Skeletal muscle tissue (tissue), 4 donors: ENCODE measurements around the gene CNST. TPM values are rescaled to one million over a fixed set of nuclear protein-coding genes. Genes with fewer than 3 reads are reported as not detected.

Experiments used
- H3K27ac ChIP-seq: one replicate; pipeline ENCODE4 v1.7.0; 2013; ENCODE audit warnings: mild to moderate bottlenecking, low read depth, low read length, inconsistent platforms
- H3K27me3 ChIP-seq, 3 donors: one replicate each; pipeline ENCODE4 v1.7.0; 2013; ENCODE audit warnings: low read length in 3 of 3; ENCODE audit not compliant: control insufficient read depth in 3 of 3, insufficient read depth in 3 of 3
- H3K36me3 ChIP-seq, 3 donors: one replicate each; pipeline ENCODE4 v1.7.0; 2013; ENCODE audit warnings: low read length in 3 of 3; ENCODE audit not compliant: control insufficient read depth in 3 of 3, insufficient read depth in 3 of 3
- H3K4me1 ChIP-seq, 3 donors: one replicate each; pipeline ENCODE4 v1.7.0; 2013; ENCODE audit warnings: low read length in 3 of 3, mild to moderate bottlenecking in 3 of 3; ENCODE audit not compliant: control insufficient read depth in 3 of 3, insufficient read depth in 3 of 3
- H3K4me3 ChIP-seq, 3 donors: one replicate each; pipeline ENCODE4 v1.7.0; 2013; ENCODE audit warnings: low read length in 3 of 3
- H3K9ac ChIP-seq, 3 donors: one replicate each; pipeline ENCODE4 v1.7.0; 2013; ENCODE audit warnings: low read length in 3 of 3, mild to moderate bottlenecking in 3 of 3, moderate library complexity in 2 of 3, low read depth in 1 of 3
- H3K9me3 ChIP-seq, 3 donors: one replicate each; pipeline ENCODE4 v1.7.0; 2013; ENCODE audit warnings: low read length in 3 of 3; ENCODE audit not compliant: control insufficient read depth in 3 of 3
- total RNA-seq: library from RNA; depleted of rRNA; stranded (reverse); fragments of >200 nt; gene quantifications from one replicate; pipeline ENCODE4 v1.2.3, GENCODE V29; 2014
- donor health status: Osteomylitis.

CNST gene
- total RNA-seq, 1 donor from 2014 or later: 15.1 TPM

DNA sequence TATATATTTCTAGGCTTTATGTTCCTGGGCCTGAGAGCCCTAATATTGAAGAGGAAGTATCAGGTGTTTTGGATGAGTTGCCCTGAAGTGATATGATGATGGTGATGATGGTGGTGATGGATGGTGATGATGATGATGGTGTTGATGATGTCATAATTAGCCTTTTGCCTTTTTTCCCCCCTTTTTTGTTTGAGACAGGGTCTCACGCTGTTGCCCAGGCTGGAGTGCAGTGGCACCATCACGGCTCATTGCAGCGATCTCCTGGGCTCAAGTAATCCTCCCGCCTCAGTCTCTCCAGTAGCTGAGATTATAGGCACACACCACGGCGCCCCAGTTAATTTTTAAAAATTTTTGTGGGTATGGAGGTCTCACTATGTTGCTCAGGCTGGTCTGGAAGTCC lies 76.5 kb downstream of the CNST start:
- H3K4me3 ChIP-seq: peak overlapping the region in 2 of 3 donors; percentile 36 to 59
- H3K27me3 ChIP-seq: no peaks in the 10 kb centered on the region
- H3K9me3 ChIP-seq: no peaks in the 10 kb centered on the region
- no peak overlapping the region for H3K27ac ChIP-seq
- H3K36me3 ChIP-seq: peaks cover 15 to 22% (median 15%) of the 10 kb centered on the region in 3 donors
- no peak overlapping the region for H3K9ac ChIP-seq
- peaks cover 25 to 31% (median 27%) of the 10 kb centered on the region in 3 donors for H3K4me1 ChIP-seq

DNA sequence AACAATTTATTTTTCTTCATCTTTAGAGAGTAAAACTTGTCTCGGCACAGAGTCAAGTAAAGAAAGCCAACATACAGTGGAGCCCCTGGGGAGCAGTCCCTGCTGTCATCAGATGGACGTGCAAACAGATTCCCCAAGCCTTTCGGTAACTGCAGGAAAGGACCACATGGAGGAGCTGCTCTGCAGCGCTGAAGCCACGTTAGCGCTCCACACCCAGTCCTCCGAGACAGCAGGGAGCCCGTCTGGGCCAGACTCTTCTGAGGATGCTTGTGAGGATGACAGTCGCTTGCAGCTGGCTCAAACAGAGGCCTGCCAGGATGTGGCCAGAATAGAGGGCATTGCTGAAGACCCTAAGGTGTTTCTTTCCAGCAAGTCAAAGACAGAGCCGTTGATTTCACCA lies 80.9 kb downstream of the CNST start:
- peaks cover 27 to 29% (median 28%) of the 10 kb centered on the region in 3 donors for H3K4me1 ChIP-seq
- H3K27ac ChIP-seq: peak overlapping the region; percentile 43
- H3K27me3 ChIP-seq: no peaks in the 10 kb centered on the region
- peaks cover 14 to 26% (median 15%) of the 10 kb centered on the region in 3 donors for H3K36me3 ChIP-seq
- H3K4me3 ChIP-seq: peak overlapping the region; percentile 1 to 69 (median 44)
- no peaks in the 10 kb centered on the region for H3K9me3 ChIP-seq
- H3K9ac ChIP-seq: peak overlapping the region in 2 of 3 donors; percentile 15 to 26

DNA sequence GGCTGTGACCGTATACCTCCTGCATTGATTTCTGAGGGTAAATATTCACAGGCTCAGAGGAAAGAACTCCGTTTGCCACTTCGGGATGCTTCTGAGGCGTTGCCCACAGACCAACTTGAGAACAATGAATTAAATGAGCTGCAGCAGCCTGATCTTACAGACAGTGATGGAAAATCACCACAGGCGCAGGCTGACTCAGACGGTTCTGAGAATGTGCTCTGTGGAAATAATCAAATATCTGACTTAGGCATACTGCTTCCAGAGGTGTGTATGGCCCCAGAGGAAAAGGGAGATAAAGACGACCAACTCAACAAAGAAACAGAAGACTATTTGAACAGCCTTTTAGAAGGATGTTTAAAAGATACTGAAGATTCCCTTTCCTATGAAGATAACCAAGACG lies 81.3 kb downstream of the CNST start:
- H3K27ac ChIP-seq: peak overlapping the region; percentile 43
- H3K9me3 ChIP-seq: no peaks in the 10 kb centered on the region
- H3K36me3 ChIP-seq: peaks cover 14 to 26% (median 15%) of the 10 kb centered on the region in 3 donors
- H3K4me1 ChIP-seq: peaks cover 28 to 31% (median 28%) of the 10 kb centered on the region in 3 donors
- H3K27me3 ChIP-seq: no peaks in the 10 kb centered on the region
- peak overlapping the region; percentile 1 to 69 (median 44) for H3K4me3 ChIP-seq
- H3K9ac ChIP-seq: peak overlapping the region in 2 of 3 donors; percentile 15 to 26

DNA sequence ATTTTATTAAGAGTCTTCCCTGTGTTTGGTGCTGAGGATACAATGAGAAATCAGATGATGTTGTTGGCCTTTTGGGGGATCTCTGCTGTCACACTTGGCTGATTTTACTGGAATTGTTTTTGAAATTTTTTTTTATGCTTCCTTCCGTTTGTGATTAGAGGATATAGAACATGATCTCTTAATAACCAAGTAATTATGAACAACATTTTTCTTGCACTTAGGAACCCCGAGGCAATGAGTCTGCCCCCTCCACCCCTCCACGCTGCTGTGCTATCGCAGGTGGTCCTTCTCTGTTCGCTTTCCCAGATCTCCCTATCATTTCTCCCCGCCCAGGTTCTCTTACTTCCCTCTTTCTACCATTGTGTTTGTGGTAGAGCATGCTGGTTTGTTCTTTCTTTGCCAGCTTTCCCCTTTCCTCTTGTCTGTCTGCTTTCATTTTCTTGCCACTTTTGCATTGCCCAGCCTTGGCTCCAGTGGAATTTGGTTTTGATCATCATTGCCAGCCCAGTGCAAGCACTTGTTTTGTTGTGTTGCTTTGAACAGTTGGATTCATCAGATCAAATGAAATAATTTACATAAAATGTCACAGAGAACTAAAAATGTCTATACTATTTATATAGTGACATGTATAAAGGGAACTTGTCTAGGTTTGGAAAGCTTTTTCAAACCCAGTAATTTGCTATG lies 84.9 kb downstream of the CNST start:
- Histone ChIP-seq H3K27me3 (no peaks in the 10 kb centered on the region), H3K4me1 (peaks cover 22 to 31% (median 28%) of the 10 kb centered on the region in 3 donors), H3K9ac (peak overlapping the region in 1 of 3 donors; percentile 48), H3K36me3 (peaks cover 9 to 23% (median 11%) of the 10 kb centered on the region in 3 donors), H3K4me3 (peak overlapping the region; percentile 38 to 51 (median 41)), H3K27ac (no peak overlapping the region), H3K9me3 (no peaks in the 10 kb centered on the region)

DNA sequence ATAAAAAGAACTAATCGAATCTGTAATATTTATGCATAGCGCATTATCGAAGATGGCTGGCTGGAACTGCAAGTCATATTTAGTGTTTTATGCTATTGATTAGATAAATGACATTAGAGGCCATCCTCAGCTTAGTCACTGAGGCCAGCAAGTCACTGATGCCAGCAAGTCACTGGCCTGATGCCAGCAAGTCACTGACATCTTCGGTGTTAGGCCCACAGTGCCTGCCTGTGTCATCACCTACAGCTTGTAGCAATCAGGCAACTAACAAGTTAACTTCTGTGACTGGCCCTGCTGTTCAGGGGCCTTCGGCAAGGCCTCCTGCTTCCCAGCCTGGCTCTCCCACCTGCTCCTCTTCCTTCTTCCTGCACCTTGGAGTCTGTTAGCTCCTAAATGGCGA lies 92.3 kb downstream of the CNST start:
- peak overlapping the region in 1 of 3 donors; percentile 24 for H3K9ac ChIP-seq
- H3K27ac ChIP-seq: no peak overlapping the region
- H3K36me3 ChIP-seq: peaks cover 15 to 44% (median 21%) of the 10 kb centered on the region in 3 donors
- H3K9me3 ChIP-seq: no peaks in the 10 kb centered on the region
- H3K27me3 ChIP-seq: no peaks in the 10 kb centered on the region
- no peak overlapping the region for H3K4me3 ChIP-seq
- peaks cover 0 to 5% (median 2%) of the 10 kb centered on the region in 3 donors for H3K4me1 ChIP-seq

DNA sequence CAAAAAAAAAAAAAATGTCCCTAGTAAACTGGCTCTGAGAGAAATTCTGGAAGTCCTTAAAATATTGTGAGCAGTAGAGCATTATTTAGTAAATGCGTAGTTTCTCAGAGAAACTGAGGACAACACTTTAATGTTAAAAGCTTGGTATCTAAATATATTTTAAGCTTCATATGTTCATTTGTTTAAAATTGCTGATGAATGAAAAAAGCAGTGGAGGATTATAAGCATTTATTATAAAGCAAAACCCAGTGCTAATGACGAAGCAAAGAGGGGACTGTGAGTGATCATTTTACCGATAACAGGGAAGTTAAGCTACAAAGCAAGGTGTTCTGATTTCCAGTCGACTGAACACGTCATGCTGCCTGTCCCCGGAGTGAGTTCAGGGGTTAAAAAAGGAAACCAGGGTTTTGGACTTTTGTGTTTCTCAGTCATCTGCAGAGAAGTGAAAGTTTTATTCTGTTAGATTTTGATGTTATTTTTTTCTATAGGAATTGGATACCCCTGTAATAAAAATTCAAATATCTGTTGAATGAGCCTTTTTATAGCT lies 93.4 kb downstream of the CNST start:
- Histone ChIP-seq H3K9me3 (no peaks in the 10 kb centered on the region), H3K36me3 (peaks cover 8 to 39% (median 14%) of the 10 kb centered on the region in 3 donors), H3K4me1 (peaks cover 0 to 5% (median 2%) of the 10 kb centered on the region in 3 donors), H3K27me3 (no peaks in the 10 kb centered on the region), H3K27ac (no peak overlapping the region), H3K4me3 (no peak overlapping the region), H3K9ac (no peak overlapping the region)

DNA sequence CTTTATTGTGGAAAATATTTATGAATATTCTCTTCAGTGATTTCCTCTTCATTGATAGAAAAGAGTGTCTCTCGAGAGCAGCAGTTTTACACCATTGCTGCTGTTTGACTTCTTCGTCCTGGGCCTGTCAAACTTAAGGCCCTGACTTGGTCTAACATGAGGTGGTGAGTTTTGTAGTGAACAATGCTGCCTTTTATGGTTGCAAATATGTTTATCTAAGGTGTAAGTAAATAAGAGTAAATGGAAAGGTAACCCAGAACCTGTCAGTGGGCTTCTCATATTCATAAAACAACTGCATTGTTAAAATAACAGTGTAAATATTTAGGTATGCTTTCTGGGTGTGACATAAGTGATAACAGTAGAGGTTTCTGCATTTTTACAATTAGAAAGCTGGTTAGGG lies 95.2 kb downstream of the CNST start:
- Histone ChIP-seq H3K9ac (no peak overlapping the region), H3K4me1 (peaks cover 0 to 5% (median 2%) of the 10 kb centered on the region in 3 donors), H3K36me3 (peaks cover 14 to 41% (median 27%) of the 10 kb centered on the region in 3 donors), H3K9me3 (no peaks in the 10 kb centered on the region), H3K4me3 (no peak overlapping the region), H3K27me3 (no peaks in the 10 kb centered on the region), H3K27ac (no peak overlapping the region)

DNA sequence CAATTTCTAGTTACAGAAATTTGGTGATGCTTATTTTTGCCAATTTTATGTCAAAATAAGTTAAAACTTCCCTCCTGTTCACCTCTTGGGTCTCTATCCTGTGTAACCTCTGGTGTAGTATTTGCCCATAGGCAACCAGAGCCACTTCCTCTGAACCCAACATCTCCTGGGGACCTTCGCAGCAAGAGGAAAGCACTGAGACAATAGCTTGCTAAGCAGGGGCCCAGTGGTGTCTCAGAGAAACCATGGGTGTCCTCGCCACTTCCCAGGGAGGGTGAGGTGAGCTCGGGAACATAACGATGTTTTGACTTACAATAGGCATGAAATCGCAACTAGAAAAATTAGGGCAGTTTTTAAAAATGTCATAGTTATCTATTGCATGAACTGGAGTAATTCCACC lies 101.5 kb downstream of the CNST start:
- no peaks in the 10 kb centered on the region for H3K27me3 ChIP-seq
- H3K9me3 ChIP-seq: no peaks in the 10 kb centered on the region
- H3K4me1 ChIP-seq: no peaks in the 10 kb centered on the region
- H3K36me3 ChIP-seq: peaks cover 15 to 28% (median 26%) of the 10 kb centered on the region in 3 donors
- H3K9ac ChIP-seq: no peak overlapping the region
- no peak overlapping the region for H3K27ac ChIP-seq
- no peak overlapping the region for H3K4me3 ChIP-seq

DNA sequence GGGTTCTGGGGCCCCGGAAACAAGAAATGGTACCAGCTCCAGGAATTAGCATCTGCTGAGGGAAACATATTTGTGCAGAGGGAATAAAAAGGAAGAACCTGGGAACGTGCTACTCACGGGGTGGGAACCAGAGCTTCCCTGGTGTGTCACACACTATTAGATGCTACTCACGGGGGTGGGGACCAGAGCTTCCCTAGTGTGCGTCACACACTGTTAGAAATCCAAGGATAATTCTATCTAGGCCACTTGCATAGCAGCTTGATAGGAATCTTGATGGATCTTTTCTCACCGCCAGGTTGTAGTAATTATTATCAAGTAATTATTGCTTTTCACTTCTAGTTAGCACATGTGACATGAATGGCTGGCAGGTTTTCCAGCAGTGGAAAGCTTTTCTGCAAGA lies 103.4 kb downstream of the CNST start:
- Histone ChIP-seq H3K27me3 (no peaks in the 10 kb centered on the region), H3K36me3 (peaks cover 12 to 25% (median 23%) of the 10 kb centered on the region in 3 donors), H3K4me3 (no peak overlapping the region), H3K9ac (no peak overlapping the region), H3K9me3 (no peaks in the 10 kb centered on the region), H3K27ac (no peak overlapping the region), H3K4me1 (no peaks in the 10 kb centered on the region)

DNA sequence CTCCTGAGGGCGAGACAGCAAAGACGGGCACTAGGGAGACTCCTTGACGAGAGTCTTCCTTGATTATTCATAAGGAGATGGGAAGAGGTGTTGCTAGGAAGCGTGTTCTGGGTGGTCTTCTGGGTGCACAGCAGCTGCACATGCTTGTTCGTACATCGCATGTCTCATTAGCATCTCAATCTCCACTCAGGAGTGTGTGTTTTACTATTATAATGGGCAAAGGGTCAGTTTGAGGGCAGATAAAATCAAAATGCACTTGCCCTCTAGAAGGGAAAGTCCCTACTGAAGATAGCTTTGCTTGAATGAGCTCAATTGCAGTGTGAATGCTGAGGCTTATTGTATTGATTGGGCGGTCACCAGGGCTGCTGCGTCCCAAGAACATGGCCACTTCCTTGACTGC lies 107.8 kb downstream of the CNST start:
- H3K4me3 ChIP-seq: no peak overlapping the region
- no peak overlapping the region for H3K27ac ChIP-seq
- peaks cover 0 to 6% (median 4%) of the 10 kb centered on the region in 3 donors for H3K36me3 ChIP-seq
- H3K9ac ChIP-seq: no peak overlapping the region
- no peaks in the 10 kb centered on the region for H3K9me3 ChIP-seq
- H3K4me1 ChIP-seq: peaks cover 4 to 9% (median 6%) of the 10 kb centered on the region in 3 donors
- H3K27me3 ChIP-seq: no peaks in the 10 kb centered on the region
